ENCODE results near the gene PDK3.

The PDK3 gene

DNA sequence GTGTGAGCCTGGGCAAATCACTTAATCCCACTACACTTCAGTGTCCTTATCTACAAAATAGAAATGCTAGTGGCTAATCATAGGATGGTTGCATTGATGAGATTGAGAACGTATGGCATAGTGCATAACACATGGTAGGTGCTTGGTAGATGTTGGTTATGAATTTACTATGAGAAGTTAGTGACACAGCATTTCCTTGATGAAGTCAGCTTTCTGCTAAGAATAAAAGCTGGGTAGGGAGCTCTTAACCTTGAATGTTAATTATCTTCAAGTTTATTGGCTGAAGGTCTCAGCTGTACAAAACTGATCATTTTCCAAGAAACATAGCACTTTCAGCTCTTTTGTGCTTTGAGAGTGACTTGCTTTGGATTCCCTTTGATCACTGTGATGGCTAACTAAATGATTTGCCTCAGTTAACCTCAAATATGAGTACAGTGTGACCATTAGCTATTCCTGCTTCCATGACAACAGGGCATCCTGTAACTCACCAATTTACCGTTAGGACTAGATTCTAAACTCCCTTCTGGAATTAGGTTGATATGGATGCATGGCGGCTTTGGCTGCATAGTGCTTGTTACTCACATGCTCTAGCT is 17.8 kb downstream of the PDK3 start:
- DNase-seq (ENCODE audit: low read depth): no peak

DNA sequence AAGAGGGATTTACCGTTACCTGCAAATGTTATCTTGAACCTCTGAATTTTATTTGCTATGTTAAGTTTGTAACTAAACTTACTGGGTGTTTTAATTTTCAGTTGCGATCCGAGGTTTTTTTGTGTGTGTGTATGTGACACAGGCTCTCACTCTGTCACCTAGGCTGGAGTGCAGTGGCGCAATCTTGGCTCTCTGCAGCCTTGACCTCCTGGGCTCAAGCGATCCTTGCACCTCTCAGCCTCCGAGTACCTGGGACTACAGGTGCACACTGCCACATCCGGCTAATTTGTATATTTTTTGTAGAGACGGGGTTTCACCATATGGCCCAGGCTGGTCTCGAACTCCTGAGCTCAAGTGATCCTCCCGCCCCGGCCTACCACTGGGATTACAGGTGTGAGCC is 18.5 kb downstream of the PDK3 start:
- DNase-seq (ENCODE audit: low read depth): no peak

DNA sequence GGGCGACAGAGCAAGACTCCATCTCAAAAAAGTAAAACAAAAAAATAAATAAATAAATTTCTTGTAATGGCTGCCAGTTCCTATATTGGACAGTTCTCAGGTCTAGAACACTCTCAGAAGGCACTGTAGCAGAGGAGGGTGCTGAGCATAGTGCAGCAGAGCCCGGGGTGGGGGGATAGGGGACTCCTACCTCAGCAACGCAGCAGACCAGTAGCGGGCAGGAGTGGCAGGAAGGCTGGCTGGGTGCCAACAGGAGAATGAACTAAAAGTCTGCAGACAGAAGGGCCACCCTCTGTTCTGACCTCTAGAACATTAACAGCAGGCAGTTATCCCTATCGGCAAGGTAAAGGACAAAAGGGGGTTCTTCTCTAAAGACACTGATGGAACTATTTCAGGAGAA is 20.2 kb downstream of the PDK3 start:
- DNase-seq (ENCODE audit: low read depth): no peak

GRCh38 chrX:24485976-24486680 is 21.0 kb downstream of the PDK3 start:
- no peak for DNase-seq (ENCODE audit: low read depth)

DNA sequence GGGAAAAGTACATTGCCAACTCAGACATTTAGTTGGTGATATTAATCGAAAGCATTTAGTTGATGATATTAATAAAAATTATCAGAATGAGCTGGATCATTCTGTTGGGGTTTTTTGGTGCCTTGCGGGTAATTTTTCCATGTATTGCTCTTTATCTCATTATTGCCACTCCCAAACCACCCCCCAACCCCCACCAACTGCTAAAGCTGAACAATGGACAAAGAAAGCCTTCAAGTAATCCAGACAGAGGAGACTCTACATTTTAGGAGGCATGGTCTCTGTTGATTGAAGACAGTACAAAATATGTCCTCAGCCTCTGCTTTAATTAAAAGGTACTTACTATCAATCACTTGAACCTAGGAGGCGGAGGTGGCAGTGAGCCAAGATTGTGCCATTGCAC is 22.5 kb downstream of the PDK3 start:
- DNase-seq (ENCODE audit: low read depth): no peak

DNA sequence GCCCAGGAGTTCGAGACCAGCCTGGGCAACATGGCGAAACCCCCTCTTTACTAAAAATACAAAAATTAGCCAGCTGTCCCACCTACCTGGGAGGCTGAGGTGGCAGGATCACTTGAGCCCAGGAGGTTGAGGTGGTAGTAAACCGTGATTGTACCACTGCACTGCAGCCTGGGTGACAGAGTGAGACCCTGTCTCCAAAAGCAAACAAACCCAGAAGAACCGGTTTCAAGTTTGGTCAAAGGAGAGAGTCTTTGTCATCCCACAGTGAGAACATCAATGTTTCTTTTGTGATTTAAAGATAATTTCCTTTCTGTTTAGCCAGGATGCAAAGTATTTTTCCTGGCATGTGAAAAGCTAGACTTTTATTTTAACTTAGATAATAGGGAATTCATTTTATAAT is 26.7 kb downstream of the PDK3 start:
- DNase-seq (ENCODE audit: low read depth): no peak

DNA sequence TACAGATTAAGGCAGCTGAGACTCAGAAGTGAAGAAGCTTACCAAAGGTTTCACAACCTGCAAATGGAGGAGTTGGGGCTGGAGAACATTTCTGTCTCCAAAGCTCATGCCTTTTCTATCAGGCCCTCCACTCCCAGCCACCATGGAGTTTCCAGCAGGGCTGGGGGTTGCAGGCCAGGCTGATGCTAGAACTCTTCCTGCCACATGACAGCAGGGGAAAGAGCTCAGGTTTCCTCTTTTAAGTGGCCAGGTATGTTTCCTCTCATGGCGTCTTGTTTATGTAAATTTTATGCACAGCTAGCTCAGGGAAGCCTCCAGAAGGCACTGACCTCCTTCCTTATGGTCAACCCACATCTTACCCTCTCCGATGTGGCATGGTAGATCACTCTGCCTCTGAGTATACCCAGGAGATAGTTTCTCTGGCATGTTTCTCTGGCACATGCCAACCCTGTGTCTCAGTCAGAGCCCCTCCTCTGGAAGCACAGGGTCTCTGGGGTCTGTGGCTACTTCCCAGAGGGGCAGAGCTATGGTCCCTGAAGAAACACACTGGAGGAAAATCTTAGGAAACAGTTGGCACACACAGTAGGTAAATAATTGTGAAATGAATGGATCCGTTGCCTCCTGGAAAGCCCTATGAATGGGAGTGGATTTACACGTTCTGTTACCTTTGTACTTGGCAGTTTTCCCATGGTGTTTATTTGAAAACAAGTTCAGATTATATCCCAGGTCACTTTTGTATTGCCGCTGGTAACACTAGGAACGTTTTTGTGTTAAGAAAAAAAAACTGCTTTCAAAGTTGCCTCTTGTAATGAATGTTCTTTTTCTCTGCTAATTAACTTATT is 28.9 kb downstream of the PDK3 start:
- no peak for DNase-seq (ENCODE audit: low read depth)

DNA sequence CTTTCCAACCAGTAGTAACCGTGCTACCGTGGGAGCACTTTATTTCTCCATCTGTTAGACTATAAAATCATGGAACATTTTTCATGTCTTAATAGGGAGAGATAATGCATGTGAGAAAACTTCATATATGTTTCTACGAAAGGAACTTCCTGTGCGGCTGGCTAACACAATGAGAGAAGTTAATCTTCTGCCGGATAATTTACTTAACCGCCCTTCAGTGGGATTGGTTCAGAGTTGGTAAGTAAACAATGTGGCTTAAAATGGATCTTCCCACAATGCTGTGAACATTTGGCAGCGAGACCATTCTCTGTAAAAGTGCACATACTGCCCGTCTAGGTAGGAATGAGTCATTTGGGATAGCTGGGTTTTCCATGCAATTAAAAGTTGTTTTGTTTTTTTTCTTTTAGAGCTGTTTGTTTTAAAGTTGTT is 29.6 kb downstream of the PDK3 start:
- no peak for DNase-seq (ENCODE audit: low read depth)

DNA sequence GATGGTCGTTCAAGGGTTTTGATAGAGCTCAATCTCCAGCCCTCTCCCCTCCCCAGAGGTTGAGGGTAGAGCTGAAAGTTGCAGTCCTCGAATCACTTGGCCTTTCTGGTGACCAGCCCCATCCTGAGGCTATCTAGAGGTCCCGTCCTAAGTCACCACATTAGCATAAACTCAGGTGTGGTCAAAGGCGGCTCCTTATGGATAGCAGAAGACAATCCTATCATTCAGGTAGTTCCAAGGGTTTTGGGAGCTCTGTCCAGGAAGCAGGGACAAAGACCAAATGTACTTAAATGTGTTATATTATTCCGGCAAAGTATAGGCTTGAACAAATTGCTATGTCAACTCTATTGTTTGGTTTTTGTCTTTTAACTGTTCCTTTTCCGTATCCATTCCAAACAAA is 30.6 kb downstream of the PDK3 start:
- DNase-seq (ENCODE audit: low read depth): no peak

DNA sequence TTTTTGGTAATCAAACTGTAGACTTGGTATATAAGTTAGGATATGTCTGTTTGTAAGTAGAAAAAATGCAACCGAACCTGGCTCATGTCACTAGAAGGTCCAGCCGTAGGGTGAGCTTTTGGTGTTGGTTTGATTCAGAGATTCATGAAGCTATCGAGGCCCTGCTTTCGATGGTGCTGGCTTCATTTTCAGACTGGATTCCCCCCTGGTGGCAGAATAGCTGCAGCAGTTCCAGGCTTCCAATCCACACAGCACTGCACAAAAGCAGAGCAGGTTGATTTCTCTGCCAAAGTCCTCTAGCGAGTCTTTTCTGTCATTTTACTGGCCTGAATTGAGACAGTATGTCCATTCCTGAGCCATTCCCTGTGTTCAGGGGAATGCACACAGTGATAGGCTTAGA is 33.1 kb downstream of the PDK3 start:
- DNase-seq (ENCODE audit: low read depth): no peak

GRCh38 chrX:24498975-24499374 is 33.9 kb downstream of the PDK3 start:
- no peak for DNase-seq (ENCODE audit: low read depth)

GRCh38 chrX:24506082-24506481 is 41.0 kb downstream of the PDK3 start:
- no peak for DNase-seq (ENCODE audit: low read depth)

GRCh38 chrX:24508375-24508774 is 43.3 kb downstream of the PDK3 start:
- no peak for DNase-seq (ENCODE audit: low read depth)

- DNase-seq (ENCODE audit: low read depth): no peak
Observed at GRCh38 chrX:24513416-24513815, 48.3 kb downstream of the PDK3 start.

DNA sequence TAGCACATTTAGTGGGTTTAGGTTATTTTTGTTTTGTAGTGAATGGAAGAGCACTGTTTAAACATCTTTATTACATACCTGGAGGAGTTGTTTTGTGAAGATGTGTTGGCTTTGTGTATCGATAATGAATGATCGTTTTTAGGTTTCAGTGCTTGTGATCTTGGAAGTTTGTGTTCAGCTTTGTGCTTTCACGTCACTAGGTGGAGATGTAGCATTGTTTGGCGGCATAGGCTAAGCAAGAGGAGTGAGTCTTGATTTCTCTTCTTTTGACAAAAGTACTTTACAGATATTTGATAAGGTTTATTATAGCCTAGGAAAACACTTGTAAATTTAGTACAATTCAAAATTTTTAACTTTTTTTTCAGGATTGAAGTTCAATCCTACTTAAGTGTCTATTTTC is 50.4 kb downstream of the PDK3 start:
- DNase-seq (ENCODE audit: low read depth): no peak

DNA sequence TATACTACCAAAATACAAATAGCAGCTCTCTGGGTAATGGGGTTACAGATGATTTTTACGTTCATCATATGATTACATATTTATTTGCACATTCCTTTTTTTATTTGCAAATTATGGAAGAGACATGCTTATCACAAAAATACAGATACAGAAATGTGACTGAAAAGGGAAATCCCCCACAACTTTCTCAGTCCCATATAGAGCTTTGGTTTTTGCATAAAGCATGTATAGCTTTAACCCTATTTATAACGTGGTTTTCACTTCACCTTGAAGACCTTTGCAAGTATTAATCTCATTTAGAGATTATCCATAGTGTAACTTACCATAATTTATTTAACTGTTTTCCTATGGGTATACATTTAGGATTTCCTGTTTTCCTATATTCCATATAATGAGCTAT is 55.4 kb downstream of the PDK3 start:
- no peak for DNase-seq (ENCODE audit: low read depth)

DNA sequence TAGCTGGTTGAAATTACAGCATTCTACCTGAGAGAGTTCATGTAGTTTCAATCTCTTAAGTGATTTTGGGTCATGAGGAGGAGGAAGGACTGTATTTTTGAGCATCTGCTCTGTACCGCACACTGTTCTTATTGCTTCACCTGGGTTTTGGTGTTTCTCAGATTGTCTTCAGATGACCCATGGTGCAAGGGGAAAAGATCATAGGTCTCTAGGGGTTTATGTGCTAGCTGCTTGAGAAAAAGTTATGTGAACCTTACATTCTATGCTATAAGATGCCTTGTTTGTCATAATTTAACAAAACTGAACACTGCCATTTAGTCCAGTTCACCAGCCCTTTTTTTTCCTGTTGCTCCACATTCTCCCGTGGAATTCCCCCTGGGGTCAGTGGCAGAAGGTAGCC is 60.4 kb downstream of the PDK3 start:
- no peak for DNase-seq (ENCODE audit: low read depth)

DNA sequence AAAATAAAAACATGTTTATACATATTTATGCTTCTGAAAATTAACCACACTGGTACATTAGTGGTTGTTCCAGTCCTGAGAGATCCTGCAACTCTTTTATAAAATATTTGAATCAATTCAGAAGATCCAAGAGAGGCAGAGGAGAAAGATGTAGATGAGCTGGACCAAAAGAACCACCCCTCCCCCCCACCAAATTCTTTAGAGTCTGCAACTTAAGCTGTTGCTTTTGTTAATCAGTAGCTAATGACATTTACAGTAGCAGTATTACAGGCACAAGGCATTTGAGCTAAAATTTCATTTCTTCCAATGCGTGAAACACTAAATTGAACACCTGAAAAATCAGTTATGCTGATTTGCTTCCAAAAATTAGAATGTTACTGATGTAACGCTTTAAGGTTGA is 61.5 kb downstream of the PDK3 start:
- DNase-seq (ENCODE audit: low read depth): no peak

- DNase-seq (ENCODE audit: low read depth): no peak
Observed at GRCh38 chrX:24528605-24529004, 63.5 kb downstream of the PDK3 start.

- DNase-seq (ENCODE audit: low read depth): no peak
Observed at GRCh38 chrX:24536551-24536950, 71.5 kb downstream of the PDK3 start.

GRCh38 chrX:24542756-24543155 is 77.7 kb downstream of the PDK3 start:
- DNase-seq (ENCODE audit: low read depth): no peak

- DNase-seq (ENCODE audit: low read depth): no peak
Observed at GRCh38 chrX:24547961-24548360, 82.9 kb downstream of the PDK3 start.

GRCh38 chrX:24550166-24550565 is 85.1 kb downstream of the PDK3 start:
- no peak for DNase-seq (ENCODE audit: low read depth)

Data from HS-27A (cell line).